HG02588 (cell line): ENCODE results near the gene DUSP6.

Experiments used
- ATAC-seq: cut with Tn5 transposase; IDR thresholded peaks from one replicate; pipeline ENCODE4 v1.9.1; 2021; ENCODE audit warnings: mild to moderate bottlenecking, moderate library complexity; ENCODE audit not compliant: unreplicated experiment

DUSP6 gene, protein sequence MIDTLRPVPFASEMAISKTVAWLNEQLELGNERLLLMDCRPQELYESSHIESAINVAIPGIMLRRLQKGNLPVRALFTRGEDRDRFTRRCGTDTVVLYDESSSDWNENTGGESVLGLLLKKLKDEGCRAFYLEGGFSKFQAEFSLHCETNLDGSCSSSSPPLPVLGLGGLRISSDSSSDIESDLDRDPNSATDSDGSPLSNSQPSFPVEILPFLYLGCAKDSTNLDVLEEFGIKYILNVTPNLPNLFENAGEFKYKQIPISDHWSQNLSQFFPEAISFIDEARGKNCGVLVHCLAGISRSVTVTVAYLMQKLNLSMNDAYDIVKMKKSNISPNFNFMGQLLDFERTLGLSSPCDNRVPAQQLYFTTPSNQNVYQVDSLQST

GRCh38 chr12:89352492-89353187 lies at the start of gene DUSP6:
TSS of gene DUSP6 (minus strand) at chr12:89352501. CDS start at chr12:89352039, 462 bp downstream.
- peak; percentile 48 for ATAC-seq

DNA sequence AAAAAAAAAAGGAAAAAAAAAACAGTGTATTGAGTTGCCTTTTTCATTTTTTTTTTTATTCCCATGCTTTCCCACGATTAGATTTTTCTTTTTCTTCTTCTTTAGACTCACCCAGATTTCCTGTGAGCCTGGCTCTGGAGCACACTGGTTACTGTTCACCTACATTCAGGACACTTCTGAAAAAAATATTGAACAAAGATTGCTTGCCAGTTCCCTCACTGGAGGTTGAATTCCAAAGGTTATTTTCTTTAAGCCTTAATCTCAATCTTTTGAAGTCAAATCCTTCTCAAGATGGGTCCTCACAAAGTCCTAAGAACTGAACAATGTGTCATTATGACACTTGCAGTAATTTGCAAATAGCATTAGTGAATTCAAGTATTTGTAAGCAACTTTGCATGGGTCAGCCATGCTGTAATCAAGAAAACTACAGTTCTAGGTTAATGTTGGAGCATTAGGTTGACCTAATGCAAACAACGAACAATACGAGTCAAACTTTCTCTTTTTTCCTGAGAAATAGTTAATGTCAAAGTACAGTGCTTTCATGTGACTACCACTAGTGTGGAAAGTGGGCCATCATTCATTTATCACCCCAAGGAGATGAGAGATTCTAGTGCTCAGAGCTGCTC lies 49.2 kb upstream of the DUSP6 start:
- no peak for ATAC-seq

DNA sequence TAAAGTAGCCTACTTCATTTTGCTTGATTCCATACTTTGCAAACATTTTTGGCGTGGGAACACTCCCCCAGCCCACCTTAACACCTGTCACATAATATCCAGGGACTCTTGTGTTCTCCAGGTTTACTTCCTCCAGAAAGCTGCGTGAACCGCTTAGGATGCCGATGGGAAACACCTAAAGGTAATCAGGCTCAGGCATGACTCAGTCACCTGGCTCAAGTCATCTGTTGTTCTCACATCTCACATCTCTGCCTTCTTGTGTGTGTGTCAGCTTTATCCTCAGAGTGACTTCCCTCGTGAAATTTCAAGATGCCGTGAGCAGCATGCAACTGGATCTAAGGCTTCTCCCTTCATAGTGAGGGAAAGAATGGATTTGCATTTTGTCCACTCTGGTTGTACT lies 48.1 kb upstream of the DUSP6 start:
- no peak for ATAC-seq

DNA sequence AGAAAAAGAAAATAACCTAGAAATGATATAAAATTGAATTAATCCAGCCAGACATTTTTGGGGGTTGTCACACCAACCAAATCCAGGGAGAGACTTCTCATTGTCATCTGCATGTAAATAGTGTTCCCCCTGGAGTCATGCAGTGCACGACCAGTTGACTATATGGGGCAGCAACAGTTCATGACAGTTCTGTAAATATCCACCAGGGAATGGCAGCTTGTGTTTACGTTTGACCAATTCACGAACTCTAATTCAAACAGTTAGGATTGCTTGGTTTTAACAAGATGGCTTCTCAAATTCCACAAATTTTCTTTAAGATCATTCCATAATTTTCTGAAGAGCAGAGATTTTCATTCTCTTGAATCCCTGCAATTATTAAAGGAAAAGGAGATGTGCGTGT lies 43.4 kb upstream of the DUSP6 start:
- no peak for ATAC-seq

- ATAC-seq: no peak
These were observed 41.3 kb upstream of the DUSP6 start for GRCh38 chr12:89393551-89394121.

DNA sequence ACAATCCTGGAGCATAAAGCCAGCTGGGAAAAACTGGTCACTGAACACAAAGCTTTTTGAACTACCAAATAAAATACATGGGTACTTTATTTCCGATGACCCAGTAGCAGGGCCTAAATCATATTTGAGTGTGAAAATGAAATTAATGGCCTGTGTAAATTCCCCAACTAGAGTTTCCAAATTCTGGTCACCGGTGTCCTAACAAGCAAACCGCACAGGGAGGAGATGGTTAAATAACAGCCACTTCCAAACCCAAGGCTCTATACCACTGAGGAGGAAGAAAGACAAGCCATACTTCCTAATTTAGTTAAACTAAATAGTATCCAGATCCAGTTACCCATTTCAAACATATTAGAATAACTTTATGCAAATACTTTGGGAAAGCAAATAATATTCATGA lies 40.1 kb upstream of the DUSP6 start:
- no peak for ATAC-seq

GRCh38 chr12:89391726-89392336 lies 39.5 kb upstream of the DUSP6 start:
- ATAC-seq: no peak

- no peak for ATAC-seq
These were observed 38.7 kb upstream of the DUSP6 start for GRCh38 chr12:89390802-89391673.

GRCh38 chr12:89389755-89390661 lies 37.7 kb upstream of the DUSP6 start:
- peak; percentile 56 for ATAC-seq

GRCh38 chr12:89386138-89386537 lies 33.8 kb upstream of the DUSP6 start:
- no peak for ATAC-seq

GRCh38 chr12:89384807-89385206 lies 32.5 kb upstream of the DUSP6 start:
- no peak for ATAC-seq

- ATAC-seq: no peak
These were observed 31.9 kb upstream of the DUSP6 start for GRCh38 chr12:89384050-89384758.

GRCh38 chr12:89383235-89384049 lies 31.1 kb upstream of the DUSP6 start:
- no peak for ATAC-seq

- no peak for ATAC-seq
These were observed 30.0 kb upstream of the DUSP6 start for GRCh38 chr12:89382328-89382727.

DNA sequence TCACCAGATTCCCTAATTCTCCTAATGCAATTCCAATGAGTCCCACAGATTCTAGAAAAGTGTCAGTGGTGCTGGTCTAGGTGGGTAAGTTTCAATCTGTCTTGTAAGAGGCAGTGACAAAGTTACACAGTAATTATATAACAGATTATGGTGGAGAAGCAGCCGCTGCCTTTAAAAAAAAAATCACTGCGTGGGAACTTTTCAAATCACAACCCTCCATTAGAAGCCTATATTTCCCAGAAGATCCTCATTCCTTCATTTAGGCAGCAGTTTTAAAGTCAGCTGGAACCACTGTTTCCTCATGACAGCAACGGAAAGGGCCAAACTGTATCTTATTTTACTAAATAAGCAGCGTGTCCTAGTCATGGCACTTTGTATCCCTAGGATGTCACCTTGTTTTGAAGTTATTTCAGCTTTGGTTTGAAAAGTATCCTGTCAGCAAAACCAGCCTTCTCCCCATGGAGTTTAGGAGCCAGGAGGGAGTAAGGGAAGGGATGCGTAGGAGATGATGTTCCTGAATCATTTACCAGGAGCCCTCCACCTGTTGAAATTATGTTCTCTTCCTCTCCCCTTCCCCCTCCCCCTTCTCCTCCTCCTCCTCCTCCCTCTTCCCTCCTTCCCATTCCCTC lies 27.7 kb upstream of the DUSP6 start:
- no peak for ATAC-seq

GRCh38 chr12:89379148-89379838 lies 27.0 kb upstream of the DUSP6 start:
- no peak for ATAC-seq

- no peak for ATAC-seq
These were observed 24.5 kb upstream of the DUSP6 start for GRCh38 chr12:89376844-89377243.
